Choroid plexus epithelial cell (primary cell): ENCODE data around the gene NDE1.

Source experiments
- DNase-seq: peaks from one replicate; pipeline ENCODE4 v3.0.0-alpha.2; 2010; ENCODE audit warnings: low read depth
- H3K4me3 ChIP-seq: 2 replicates; pipeline ENCODE4 v1.5.1; 2011; ENCODE audit warnings: low read depth, mild to moderate bottlenecking, control low read depth, low read length, moderate library complexity
- CTCF ChIP-seq: conservative IDR thresholded peaks from 2 replicates; pipeline ENCODE4 v1.5.1; 2011; ENCODE audit warnings: low read depth, mild to moderate bottlenecking, control low read depth, inconsistent platforms, low read length, moderate library complexity

Gene NDE1

GRCh38 chr16:15737140-15737644 is 87.1 kb downstream of the NDE1 start:
- no peak overlapping the region for H3K4me3 ChIP-seq
- TF ChIP-seq CTCF = no peak
- no peak for DNase-seq

- no peak overlapping the region for H3K4me3 ChIP-seq
- DNase-seq = no peak
- TF ChIP-seq CTCF = no peak
Measured at GRCh38 chr16:15739464-15739863, 89.4 kb downstream of the NDE1 start.

GRCh38 chr16:15739950-15740349 is 89.9 kb downstream of the NDE1 start:
- TF ChIP-seq CTCF = no peak
- DNase-seq = no peak
- no peak overlapping the region for H3K4me3 ChIP-seq

GRCh38 chr16:15741207-15741871 is 91.3 kb downstream of the NDE1 start:
- no peak for TF ChIP-seq CTCF
- no peak for DNase-seq
- H3K4me3 ChIP-seq = no peak overlapping the region

GRCh38 chr16:15742716-15743115 is 92.7 kb downstream of the NDE1 start:
- DNase-seq = no peak
- TF ChIP-seq CTCF = no peak
- H3K4me3 ChIP-seq = no peak overlapping the region

- no peak overlapping the region for H3K4me3 ChIP-seq
- no peak for DNase-seq
- no peak for TF ChIP-seq CTCF
Measured at GRCh38 chr16:15743657-15744056, 93.6 kb downstream of the NDE1 start.

GRCh38 chr16:15746332-15746731 is 96.3 kb downstream of the NDE1 start:
- no peak for DNase-seq
- no peak overlapping the region for H3K4me3 ChIP-seq
- TF ChIP-seq CTCF = no peak
